ENCODE data around the gene AP5M1.
"Not testable (repeated sequence)": the region's sequence is repeated elsewhere in the genome, so short reads cannot be mapped to it uniquely, and the experiment has no call there.

The AP5M1 gene

DNA sequence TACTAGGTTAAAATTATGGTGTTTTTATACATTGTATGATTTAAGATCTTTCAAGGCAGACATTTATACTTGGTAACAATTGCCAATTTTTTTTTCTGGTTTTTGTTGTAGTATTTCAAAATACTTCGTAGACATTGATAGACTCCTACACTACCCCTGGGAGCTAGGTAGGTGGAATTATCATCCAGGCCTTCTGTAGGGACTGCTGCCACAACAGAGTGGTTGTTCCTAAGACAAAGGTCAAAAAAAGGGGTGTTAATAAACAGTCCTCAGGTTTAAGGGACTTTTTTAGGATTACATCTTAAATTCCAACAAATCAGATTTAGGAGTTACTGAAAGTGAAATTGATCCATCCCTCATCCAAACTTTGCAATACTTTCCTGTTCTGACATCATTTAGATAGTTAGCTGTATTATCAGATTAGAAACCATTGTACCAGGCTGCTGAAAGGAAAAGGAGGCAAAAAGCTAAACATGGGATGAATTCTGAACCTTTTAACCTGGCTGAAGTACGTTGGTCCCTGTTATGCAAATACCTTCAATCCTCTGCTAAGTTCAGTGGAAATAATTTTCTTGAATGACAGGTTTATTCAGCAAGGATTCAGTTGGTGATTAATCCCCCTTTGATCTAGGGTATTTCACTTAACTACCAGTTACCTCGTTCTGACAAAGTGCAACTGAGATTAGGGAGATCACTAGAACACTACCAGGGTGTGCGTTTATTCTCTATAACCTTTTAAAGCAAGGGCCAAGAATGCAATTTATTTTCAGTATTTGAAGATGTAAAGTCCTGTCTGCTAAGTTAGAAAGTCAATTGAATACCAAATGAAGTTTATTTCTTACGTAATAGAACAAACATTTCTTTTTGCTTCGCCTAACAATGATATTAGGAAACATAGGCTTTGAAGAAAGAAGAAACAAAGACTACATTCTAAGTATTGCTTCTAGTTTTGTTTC, 23.2 kb downstream of the AP5M1 start:
- no peak for DNase-seq

DNA sequence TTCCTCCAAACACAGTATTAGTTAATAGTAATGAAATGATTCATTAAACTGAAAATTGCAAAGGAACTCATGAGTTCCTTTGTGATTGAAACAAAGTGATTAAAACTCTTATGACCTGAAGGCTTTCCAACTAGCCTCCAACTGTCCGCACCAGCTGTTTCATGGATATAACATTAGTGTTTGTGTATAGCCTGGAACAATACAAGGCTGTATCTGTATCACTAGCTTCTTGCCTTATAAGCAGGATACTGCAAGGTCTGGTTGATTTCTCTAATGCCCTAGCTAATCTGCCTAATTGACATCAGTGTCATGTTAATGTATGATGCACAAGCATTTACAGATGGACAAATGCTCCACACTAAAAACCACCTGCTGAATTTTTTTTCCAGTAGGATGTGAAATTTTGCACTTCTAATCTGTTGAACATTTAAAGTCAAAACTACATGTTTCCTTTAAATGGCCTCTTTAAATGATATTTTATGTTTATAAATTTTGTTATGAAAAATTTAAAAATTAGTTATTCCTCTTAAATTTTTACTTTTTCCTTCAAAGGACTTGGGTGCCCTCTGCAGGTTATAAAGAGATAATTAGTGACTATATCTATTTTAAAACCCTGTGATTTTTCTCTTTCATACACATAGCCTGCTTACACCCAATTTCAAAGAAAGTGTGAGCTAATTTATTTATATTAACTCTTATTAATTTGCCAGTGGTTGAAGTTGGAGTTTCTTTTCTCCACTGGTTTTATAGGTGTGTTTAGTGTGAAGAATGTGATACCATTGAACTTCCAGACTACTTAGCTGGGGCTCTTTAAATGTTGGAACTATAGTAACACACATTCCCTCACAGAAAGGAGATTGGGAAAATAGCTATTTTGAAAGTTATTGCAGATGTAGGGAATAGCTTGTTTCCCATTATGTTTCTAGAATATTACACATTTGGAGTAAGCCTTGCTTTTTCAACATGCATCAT, 25.4 kb downstream of the AP5M1 start:
- no peak for DNase-seq

DNA sequence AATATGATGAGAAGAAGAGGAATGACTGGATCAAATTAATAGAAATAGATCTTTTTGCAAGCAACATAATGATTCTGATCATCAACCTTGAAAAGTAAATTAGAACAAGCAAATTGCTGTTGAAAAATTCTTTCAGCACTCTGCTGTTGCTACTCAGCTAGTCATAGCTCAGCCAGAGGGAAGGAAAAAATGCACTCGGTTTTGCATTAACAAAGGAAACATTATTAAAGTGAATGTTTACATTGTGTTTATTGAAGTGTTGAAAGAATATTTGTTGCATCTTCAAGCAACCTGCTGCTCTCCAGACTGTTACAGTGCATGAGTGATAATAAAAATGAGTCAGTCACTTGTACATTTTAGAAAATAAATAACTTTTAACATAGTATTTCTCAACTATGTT, 26.5 kb downstream of the AP5M1 start:
- no peak for DNase-seq

GRCh38 chr14:57297852-57298251, 29.1 kb downstream of the AP5M1 start:
- DNase-seq = no peak

GRCh38 chr14:57299511-57299910, 30.7 kb downstream of the AP5M1 start:
- DNase-seq = no peak

DNA sequence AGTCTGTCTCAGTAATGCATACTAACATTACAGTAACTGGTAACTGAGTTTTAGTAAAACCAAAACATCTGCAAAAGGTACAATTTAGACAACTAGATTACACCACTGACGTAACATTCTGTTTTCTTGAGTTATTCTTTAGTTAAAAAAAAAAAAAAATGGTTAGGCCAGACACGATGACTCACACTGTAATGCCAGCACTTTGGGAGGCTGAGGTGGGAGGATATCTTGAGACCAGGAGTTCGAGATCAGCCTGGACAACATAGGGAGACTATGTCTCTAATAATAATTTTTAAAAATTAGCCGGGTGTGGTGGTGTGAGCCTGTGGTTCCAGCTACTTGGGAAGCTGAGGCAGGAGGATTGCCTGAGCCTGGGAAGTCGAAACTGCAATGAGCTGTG, 34.1 kb downstream of the AP5M1 start:
- no peak for DNase-seq

DNA sequence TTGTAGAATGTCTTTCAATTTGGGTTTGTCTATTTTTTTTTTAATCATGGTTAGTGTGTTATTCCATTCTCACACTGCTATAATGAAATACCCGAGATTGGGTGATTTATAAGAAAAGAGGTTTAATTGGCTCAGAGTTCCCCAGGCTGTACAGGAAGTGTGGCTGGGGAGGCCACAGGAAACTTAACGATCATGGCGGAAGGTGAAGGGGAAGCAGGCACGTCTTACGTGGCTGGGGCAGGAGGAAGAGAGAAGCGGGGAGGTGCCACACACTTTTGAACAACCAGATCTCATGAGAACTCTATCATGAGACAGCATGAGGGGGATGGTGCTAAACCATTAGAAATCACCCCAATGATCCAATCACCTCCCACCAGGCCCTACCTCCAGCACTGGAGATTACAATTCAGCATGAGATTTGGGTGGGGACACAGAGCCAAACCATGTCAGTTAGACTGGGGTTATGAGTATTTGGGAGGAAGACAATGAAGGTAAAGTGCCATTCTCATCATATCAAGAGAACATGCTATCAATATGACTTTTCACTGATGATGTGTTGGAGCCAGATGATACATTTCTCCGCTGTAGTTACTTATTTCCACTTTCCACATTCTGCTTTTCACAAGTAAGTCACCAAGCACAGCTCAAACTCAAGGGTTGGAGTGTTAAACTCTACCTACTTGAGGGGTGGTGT, 45.8 kb downstream of the AP5M1 start:
- no peak for DNase-seq

DNA sequence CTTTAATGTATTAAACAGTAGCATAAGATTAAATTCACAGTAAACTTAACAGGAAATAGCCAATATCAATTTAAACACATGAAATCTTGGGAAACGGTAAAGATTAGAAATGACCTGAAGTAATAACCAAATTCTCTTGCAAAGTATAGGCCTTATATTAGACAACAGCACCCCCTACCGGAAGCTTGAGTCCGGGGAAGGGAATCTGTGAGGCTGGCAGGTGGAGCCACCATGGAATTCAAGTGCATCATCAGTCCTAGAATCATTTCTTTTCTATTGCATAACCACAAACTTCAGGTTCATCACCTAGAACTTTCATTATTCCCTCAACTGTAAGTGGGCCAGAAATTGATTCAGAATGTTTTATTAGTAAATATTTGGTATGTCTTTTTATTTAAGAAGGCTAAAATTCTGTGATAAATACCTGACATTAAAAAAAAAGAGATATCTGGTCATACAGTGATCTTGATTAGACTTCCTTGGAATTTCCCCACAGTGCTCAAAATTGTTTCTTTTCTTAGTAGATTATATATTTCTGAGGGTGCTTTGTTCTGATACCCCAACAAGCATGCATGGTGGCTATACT, 48.6 kb downstream of the AP5M1 start:
- no peak for DNase-seq

GRCh38 chr14:57319636-57320192, 50.9 kb downstream of the AP5M1 start:
- DNase-seq = no peak

DNA sequence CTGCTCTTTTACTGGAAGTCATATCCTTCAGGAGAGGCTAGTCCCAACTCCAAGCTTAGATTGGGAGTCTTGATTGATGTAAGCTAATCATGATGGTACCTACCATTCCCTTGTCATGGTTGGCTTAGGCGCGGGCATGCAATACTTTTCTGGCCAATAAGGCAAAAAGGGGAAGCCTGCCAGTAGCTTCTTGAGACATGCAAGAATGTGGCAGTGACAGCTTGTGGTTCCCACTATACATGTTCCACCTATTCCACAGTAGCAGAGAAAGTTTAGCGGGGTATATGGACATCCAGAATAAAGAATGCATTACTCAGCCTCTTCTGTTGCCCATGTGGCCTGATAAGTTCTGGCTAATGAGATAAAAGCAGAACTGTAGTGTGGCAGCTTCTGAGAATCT, 55.0 kb downstream of the AP5M1 start:
- no peak for DNase-seq

DNA sequence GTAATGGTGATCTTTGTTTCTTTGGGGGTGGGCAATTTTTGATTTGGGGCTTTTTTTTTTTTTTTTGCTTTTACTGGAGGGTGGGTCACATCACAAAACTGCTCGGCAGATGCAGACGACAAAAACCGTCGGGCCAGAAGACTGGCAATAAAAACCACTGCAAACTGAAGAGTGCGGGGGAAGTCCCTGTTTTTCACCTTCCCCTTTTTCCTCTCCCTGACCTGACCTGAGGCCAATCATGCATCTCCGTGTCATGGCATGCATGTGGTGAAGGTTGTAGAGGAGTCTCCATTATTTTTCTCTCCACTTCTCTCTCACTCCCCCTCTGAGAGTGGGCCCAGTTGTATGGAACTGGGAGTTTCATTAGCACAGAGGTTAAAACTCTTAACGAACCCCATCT, 57.5 kb downstream of the AP5M1 start:
- DNase-seq = no peak

- DNase-seq = no peak
Measured at GRCh38 chr14:57329833-57330232, 61.1 kb downstream of the AP5M1 start.

GRCh38 chr14:57332475-57332874, 63.7 kb downstream of the AP5M1 start:
- DNase-seq = not testable (repeated sequence)

DNA sequence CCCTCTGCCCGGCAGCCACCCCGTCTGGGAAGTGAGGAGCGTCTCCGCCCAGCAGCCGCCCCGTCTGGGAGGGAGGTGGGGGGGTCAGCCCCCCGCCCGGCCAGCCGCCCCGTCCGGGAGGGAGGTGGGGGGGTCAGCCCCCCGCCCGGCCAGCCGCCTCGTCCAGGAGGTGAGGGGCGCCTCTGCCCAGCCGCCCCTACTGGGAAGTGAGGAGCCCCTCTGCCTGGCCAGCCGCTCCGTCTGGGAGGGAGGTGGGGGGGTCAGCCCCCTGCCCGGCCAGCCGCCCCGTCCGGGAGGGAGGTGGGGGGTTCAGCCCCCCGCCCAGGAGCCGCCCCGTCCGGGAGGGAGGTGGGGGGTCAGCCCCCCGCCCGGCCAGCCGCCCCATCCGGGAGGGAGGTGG, 65.0 kb downstream of the AP5M1 start:
- not testable (repeated sequence) for DNase-seq

GRCh38 chr14:57343545-57344297, 75.0 kb downstream of the AP5M1 start:
- DNase-seq = not testable (repeated sequence)

DNA sequence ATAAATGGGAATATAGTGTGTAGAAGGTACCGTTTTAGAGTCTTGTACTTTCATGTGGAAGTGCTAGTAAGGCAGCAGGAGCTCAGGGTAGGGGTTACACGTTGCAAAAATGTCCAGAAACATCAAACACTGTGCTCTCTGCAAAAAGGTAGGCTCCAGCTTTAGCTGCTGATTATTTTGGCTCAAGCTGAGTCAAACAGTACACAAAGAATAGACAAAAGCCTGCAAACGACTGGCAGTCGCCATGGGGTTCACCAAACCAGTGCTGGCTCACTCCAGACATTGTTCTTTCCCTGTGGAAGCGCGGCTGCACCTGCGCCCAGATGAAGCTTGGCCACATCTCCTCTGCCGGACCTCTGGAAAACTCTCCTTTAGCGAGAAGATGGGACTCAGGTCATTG, 76.3 kb downstream of the AP5M1 start:
- DNase-seq = no peak

GRCh38 chr14:57346741-57347140, 78.0 kb downstream of the AP5M1 start:
- DNase-seq = no peak
